ENCODE measurements around the gene SLC38A8. TPM values are rescaled to one million over a fixed set of nuclear protein-coding genes. Genes with fewer than 3 reads are reported as not detected.

SLC38A8 gene
- total and polyA plus RNA-seq, 2 experiments from 2014 or later: not detected

DNA sequence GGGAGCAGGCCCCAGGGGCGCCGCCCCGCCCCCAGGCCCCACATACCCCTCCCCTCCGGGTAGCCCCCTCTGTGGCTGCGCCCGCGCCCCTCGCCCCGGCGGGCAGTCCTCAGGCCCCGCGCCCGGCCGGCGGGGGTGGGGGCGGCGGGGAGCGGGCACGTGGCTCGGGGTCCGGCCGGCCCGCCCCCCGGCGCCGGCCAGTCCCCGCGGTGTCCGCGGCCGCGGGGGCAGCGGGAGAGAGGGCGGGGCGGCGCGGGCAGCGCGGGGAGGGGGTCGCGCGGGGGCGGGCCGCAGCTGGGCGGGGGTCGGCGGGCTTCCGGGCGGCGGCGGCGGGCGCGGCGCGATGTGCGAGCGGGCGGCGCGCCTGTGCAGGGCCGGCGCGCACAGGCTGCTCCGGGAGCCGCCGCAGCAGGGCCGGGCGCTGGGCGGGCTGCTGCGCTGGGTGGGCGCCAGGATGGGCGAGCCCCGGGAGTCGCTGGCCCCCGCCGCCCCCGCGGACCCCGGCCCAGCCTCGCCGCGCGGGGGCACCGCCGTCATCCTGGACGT lies 74.2 kb downstream of the SLC38A8 start:
- no peaks in the 10 kb centered on the region for H3K4me1 ChIP-seq (ENCODE audit: insufficient read depth)
- H3K9me3 ChIP-seq (ENCODE audit: low read depth): no peaks in the 10 kb centered on the region
- H3K79me2 ChIP-seq: no peaks in the 10 kb centered on the region
- no peak overlapping the region for H3K27ac ChIP-seq
- H3K4me2 ChIP-seq: peak overlapping the region; percentile 90
- no peaks in the 10 kb centered on the region for H4K20me1 ChIP-seq (ENCODE audit: insufficient read depth, poor library complexity, severe bottlenecking)
- H3K36me3 ChIP-seq (replicated peaks; ENCODE audit: insufficient read depth, low read depth): no peaks in the 10 kb centered on the region
- H2AFZ ChIP-seq: no peak overlapping the region
- H3K9me2 ChIP-seq (replicated peaks; ENCODE audit: insufficient read depth): no peaks in the 10 kb centered on the region
- peak; percentile 38 for DNase-seq (ENCODE audit: low spot score)
- WGBS (ENCODE audit: low lambda C conversion rate, missing lambda C conversion rate): 0% methylated on average over 1 of the region's 87 CpGs
- TF ChIP-seq, protein P1, sequence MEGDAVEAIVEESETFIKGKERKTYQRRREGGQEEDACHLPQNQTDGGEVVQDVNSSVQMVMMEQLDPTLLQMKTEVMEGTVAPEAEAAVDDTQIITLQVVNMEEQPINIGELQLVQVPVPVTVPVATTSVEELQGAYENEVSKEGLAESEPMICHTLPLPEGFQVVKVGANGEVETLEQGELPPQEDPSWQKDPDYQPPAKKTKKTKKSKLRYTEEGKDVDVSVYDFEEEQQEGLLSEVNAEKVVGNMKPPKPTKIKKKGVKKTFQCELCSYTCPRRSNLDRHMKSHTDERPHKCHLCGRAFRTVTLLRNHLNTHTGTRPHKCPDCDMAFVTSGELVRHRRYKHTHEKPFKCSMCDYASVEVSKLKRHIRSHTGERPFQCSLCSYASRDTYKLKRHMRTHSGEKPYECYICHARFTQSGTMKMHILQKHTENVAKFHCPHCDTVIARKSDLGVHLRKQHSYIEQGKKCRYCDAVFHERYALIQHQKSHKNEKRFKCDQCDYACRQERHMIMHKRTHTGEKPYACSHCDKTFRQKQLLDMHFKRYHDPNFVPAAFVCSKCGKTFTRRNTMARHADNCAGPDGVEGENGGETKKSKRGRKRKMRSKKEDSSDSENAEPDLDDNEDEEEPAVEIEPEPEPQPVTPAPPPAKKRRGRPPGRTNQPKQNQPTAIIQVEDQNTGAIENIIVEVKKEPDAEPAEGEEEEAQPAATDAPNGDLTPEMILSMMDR (IDR thresholded peaks at IDR 0.05; ENCODE audit: poor library complexity): no peak
- TF ChIP-seq EZH2phosphoT487 (IDR thresholded peaks at IDR 0.05; ENCODE audit: low read depth, severe bottlenecking, unreplicated experiment): no peak
- TF ChIP-seq EZH2 (IDR thresholded peaks at IDR 0.05; ENCODE audit: borderline replicate concordance): no peak
- H3K27me3 ChIP-seq: peaks cover 10% of the 10 kb centered on the region
- H3K4me3 ChIP-seq: no peak overlapping the region

DNA sequence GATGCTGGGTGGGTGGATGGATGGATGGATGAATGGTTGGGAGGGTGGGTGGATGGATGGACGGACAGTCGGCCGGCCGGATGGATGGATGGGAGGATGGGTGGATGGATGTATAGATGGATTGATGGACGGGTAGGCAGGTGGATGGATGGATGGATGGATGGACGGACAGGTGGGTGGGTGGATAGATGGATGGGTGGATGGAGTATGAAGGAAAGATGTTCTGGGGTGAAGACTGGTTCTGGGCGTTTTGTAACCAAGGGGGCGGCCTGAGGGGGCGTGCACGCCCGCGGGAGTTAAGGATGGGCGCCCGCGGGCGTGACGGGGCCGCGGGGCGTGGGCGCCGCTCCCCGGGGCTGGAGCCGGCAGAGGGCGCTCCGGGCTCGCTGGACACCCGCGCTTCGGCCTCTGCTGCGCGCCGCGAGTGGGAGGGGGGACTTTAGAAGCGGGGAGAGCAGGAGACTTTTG lies 74.7 kb downstream of the SLC38A8 start, which contains the start of gene NECAB2:
TSS of gene NECAB2 (plus strand) at position 407 of the 468 bp plus-strand sequence. CDS start 405 bp downstream, outside the sequence.
- DNase-seq (ENCODE audit: low spot score): peak; percentile 71
- Histone ChIP-seq H3K4me1 (ENCODE audit: insufficient read depth) (no peaks in the 10 kb centered on the region), H3K4me2 (peak within 1 kb of the TSS; percentile 90), H3K36me3 (replicated peaks; ENCODE audit: insufficient read depth, low read depth) (no peaks in the 10 kb centered on the region), H3K27ac (no peak within 1 kb of the TSS), H3K4me3 (no peak within 1 kb of the TSS), H3K9me3 (ENCODE audit: low read depth) (no peaks in the 10 kb centered on the region), H3K9me2 (replicated peaks; ENCODE audit: insufficient read depth) (no peaks in the 10 kb centered on the region), H4K20me1 (ENCODE audit: insufficient read depth, poor library complexity, severe bottlenecking) (no peaks in the 10 kb centered on the region), H2AFZ (no peak within 1 kb of the TSS), H3K27me3 (peaks cover 10% of the 10 kb centered on the region), H3K79me2 (no peaks in the 10 kb centered on the region)
- 20% methylated on average over 9 of the region's 35 CpGs for WGBS (ENCODE audit: low lambda C conversion rate, missing lambda C conversion rate)
- TF ChIP-seq, protein P1 (IDR thresholded peaks at IDR 0.05; ENCODE audit: poor library complexity): peak; percentile 62
- TF ChIP-seq EZH2phosphoT487 (IDR thresholded peaks at IDR 0.05; ENCODE audit: low read depth, severe bottlenecking, unreplicated experiment): no peak
- TF ChIP-seq EZH2 (IDR thresholded peaks at IDR 0.05; ENCODE audit: borderline replicate concordance): no peak

DNA sequence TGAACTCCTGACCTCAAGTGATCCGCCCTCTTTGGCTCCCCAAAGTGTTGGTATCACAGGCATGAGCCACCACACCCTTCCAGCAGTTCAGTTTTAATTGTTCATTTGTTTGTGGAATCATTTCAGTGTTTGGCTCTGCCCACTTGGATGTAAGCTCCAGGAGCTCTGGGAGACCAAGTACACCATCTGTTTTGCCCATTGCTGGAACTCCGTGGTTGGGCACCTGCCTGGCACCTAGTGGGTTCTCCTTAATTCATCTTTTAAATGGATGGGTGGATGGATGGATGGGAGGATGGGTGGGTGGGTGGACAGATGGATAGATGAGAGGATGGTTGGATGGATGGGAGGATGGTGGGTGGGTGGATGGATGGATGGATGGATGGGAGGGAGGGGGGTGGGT lies 75.5 kb downstream of the SLC38A8 start:
- WGBS (ENCODE audit: low lambda C conversion rate, missing lambda C conversion rate): 91% methylated on average over 2 of the region's 2 CpGs
- Histone ChIP-seq H3K4me2 (no peak overlapping the region), H3K4me3 (no peak overlapping the region), H3K9me3 (ENCODE audit: low read depth) (no peaks in the 10 kb centered on the region), H3K9me2 (replicated peaks; ENCODE audit: insufficient read depth) (no peaks in the 10 kb centered on the region), H4K20me1 (ENCODE audit: insufficient read depth, poor library complexity, severe bottlenecking) (no peaks in the 10 kb centered on the region), H3K27me3 (peaks cover 10% of the 10 kb centered on the region), H2AFZ (no peak overlapping the region), H3K36me3 (replicated peaks; ENCODE audit: insufficient read depth, low read depth) (no peaks in the 10 kb centered on the region), H3K79me2 (no peaks in the 10 kb centered on the region), H3K4me1 (ENCODE audit: insufficient read depth) (no peaks in the 10 kb centered on the region), H3K27ac (no peak overlapping the region)
- TF ChIP-seq EZH2phosphoT487 (IDR thresholded peaks at IDR 0.05; ENCODE audit: low read depth, severe bottlenecking, unreplicated experiment) (no peak), EZH2 (IDR thresholded peaks at IDR 0.05; ENCODE audit: borderline replicate concordance) (no peak)
- TF ChIP-seq, protein P1 (IDR thresholded peaks at IDR 0.05; ENCODE audit: poor library complexity): no peak
- DNase-seq (ENCODE audit: low spot score): no peak

Measured in hepatocyte (in vitro differentiated cells).